ENCODE measurements around the gene TARS2. TPM values are rescaled to one million over a fixed set of nuclear protein-coding genes. Genes with fewer than 3 reads are reported as not detected.

Gene TARS2
- total and polyA plus RNA-seq, 2 donors from 2014 or later: 20.4 to 25.6 TPM

- H3K4me1 ChIP-seq (ENCODE audit: control insufficient read depth in 2 of 3, insufficient read depth in 2 of 3, low read depth in 1 of 3, low read length in 3 of 3): peaks cover 0 to 13% (median 7%) of the 10 kb centered on the region in 3 donors
- TF ChIP-seq CTCF (IDR thresholded peaks at IDR 0.05; ENCODE audit: borderline replicate concordance, extremely low read depth, insufficient read depth): no peak
- H3K9ac ChIP-seq (ENCODE audit: low read length in 3 of 3): no peak overlapping the region
Measured at GRCh38 chr1:150550222-150551050, 63.2 kb downstream of the TARS2 start.

GRCh38 chr1:150551051-150551783, 64.0 kb downstream of the TARS2 start:
- H3K36me3 ChIP-seq (ENCODE audit: control insufficient read depth in 2 of 3, insufficient read depth in 3 of 3, low read length in 3 of 3): peaks cover 4 to 5% (median 4%) of the 10 kb centered on the region in 3 donors
- no peak overlapping the region for H3K4me3 ChIP-seq (ENCODE audit: low read length in 3 of 3)
- no peak for DNase-seq
- H3K27me3 ChIP-seq (ENCODE audit: control insufficient read depth, insufficient read depth, low read length): no peaks in the 10 kb centered on the region
- no peak for TF ChIP-seq CTCF (IDR thresholded peaks at IDR 0.05; ENCODE audit: borderline replicate concordance, extremely low read depth, insufficient read depth)
- FAIRE-seq: no peak
- peaks cover 0 to 14% (median 7%) of the 10 kb centered on the region in 3 donors for H3K4me1 ChIP-seq (ENCODE audit: control insufficient read depth in 2 of 3, insufficient read depth in 2 of 3, low read depth in 1 of 3, low read length in 3 of 3)
- H3K27ac ChIP-seq (ENCODE audit: low read depth in 2 of 2, low read length in 2 of 2): peak overlapping the region in 1 of 2 donors; percentile 77
- H3K9ac ChIP-seq (ENCODE audit: low read length in 3 of 3): peak overlapping the region in 1 of 3 donors; percentile 12
- intact Hi-C loops (cut with DNase I): no loop called here
- no peaks in the 10 kb centered on the region for H3K9me3 ChIP-seq (ENCODE audit: control insufficient read depth in 2 of 3, insufficient read depth in 1 of 3, low read length in 3 of 3)

More at GRCh38 chr1:150550222-150551050, 63.2 kb downstream of the TARS2 start:
- Histone ChIP-seq H3K36me3 (ENCODE audit: control insufficient read depth in 2 of 3, insufficient read depth in 3 of 3, low read length in 3 of 3) (peaks cover under 1% of the 10 kb centered on the region in 3 donors), H3K27ac (ENCODE audit: low read depth in 2 of 2, low read length in 2 of 2) (peak overlapping the region in 1 of 2 donors; percentile 77), H3K27me3 (ENCODE audit: control insufficient read depth, insufficient read depth, low read length) (no peaks in the 10 kb centered on the region), H3K9me3 (ENCODE audit: control insufficient read depth in 2 of 3, insufficient read depth in 1 of 3, low read length in 3 of 3) (no peaks in the 10 kb centered on the region), H3K4me3 (ENCODE audit: low read length in 3 of 3) (no peak overlapping the region)
- intact Hi-C loops (cut with DNase I): no loop called here
- FAIRE-seq (no peak), DNase-seq (peak in 1 of 5 donors; percentile 62)

GRCh38 chr1:150551784-150552127, 64.5 kb downstream of the TARS2 start:
- H3K27ac ChIP-seq (ENCODE audit: low read depth in 2 of 2, low read length in 2 of 2): peak overlapping the region in 1 of 2 donors; percentile 85
- no peaks in the 10 kb centered on the region for H3K27me3 ChIP-seq (ENCODE audit: control insufficient read depth, insufficient read depth, low read length)
- peaks cover 4 to 5% (median 4%) of the 10 kb centered on the region in 3 donors for H3K36me3 ChIP-seq (ENCODE audit: control insufficient read depth in 2 of 3, insufficient read depth in 3 of 3, low read length in 3 of 3)
- H3K4me3 ChIP-seq (ENCODE audit: low read length in 3 of 3): no peak overlapping the region
- intact Hi-C loops (cut with DNase I): no loop called here
- DNase-seq (no peak), FAIRE-seq (no peak)
- H3K9me3 ChIP-seq (ENCODE audit: control insufficient read depth in 2 of 3, insufficient read depth in 1 of 3, low read length in 3 of 3): no peaks in the 10 kb centered on the region
- H3K9ac ChIP-seq (ENCODE audit: low read length in 3 of 3): no peak overlapping the region
- H3K4me1 ChIP-seq (ENCODE audit: control insufficient read depth in 2 of 3, insufficient read depth in 2 of 3, low read depth in 1 of 3, low read length in 3 of 3): peaks cover 0 to 14% (median 7%) of the 10 kb centered on the region in 3 donors
- TF ChIP-seq CTCF (IDR thresholded peaks at IDR 0.05; ENCODE audit: borderline replicate concordance, extremely low read depth, insufficient read depth): no peak

Measured in kidney (tissue), 14 donors.